Panc1 (cell line): ENCODE data around the gene CA10. TPM values are rescaled to one million over a fixed set of nuclear protein-coding genes. Genes with fewer than 3 reads are reported as not detected.

Source experiments
- ATAC-seq: fragments of 200-7000 bp; cut with Tn5 transposase; 2 replicates; pipeline ENCODE4 v1.9.1; 2020; ENCODE audit warnings: mild to moderate bottlenecking, moderate library complexity
- BruUV-seq: library from RNA; stranded (reverse); fragments of 400-500 nt; replicated peaks from 2 replicates; lab custom pipeline; 2021; lab: Mats Ljungman, UMichigan
- CTCF ChIA-PET: fragments of 300-600 bp; sonication (Branson Sonifier 250); formaldehyde crosslinking; loops from one replicate; lab custom pipeline; 2022; ENCODE audit warnings: antibody characterized with exemption; lab: Charles Lee
- POLR2A ChIA-PET: fragments of 300-600 bp; sonication (Branson Sonifier 250); formaldehyde crosslinking; loops from one replicate; lab custom pipeline; 2022; ENCODE audit warnings: antibody characterized with exemption; lab: Charles Lee
- DNase-seq: peaks from one replicate; pipeline ENCODE4 v3.0.0-alpha.2; 2010; ENCODE audit warnings: low read depth, low spot score
- H3K27ac ChIP-seq: 2 replicates; pipeline ENCODE4 v1.5.1; 2011; ENCODE audit warnings: mild to moderate bottlenecking, low read length, inconsistent platforms
- H3K27me3 ChIP-seq: fragments of 200-500 bp; sonication (Bioruptor generic); 2 replicates; pipeline ENCODE4 v1.6.0; 2014; ENCODE audit warnings: low read length, inconsistent platforms; ENCODE audit not compliant: control insufficient read depth, insufficient read depth
- H3K36me3 ChIP-seq: fragments of 200-500 bp; sonication (Bioruptor generic); 2 replicates; pipeline ENCODE4 v1.5.1; 2014; ENCODE audit warnings: inconsistent platforms, mild to moderate bottlenecking, low read length, moderate library complexity; ENCODE audit not compliant: control insufficient read depth, insufficient read depth
- H3K4me1 ChIP-seq: 2 replicates; pipeline ENCODE4 v1.5.1; 2011; ENCODE audit warnings: inconsistent platforms, mild to moderate bottlenecking, low read length, moderate library complexity; ENCODE audit not compliant: control insufficient read depth, insufficient read depth
- H3K4me3 ChIP-seq, 2 experiments: 2 replicates each; pipeline ENCODE4 v1.5.1; 2011 to 2012; ENCODE audit warnings: low read depth in 2 of 2, low read length in 2 of 2, mild to moderate bottlenecking in 2 of 2, inconsistent platforms in 1 of 2, moderate library complexity in 1 of 2
- H3K9me3 ChIP-seq: fragments of 200-500 bp; sonication (Bioruptor generic); 2 replicates; pipeline ENCODE4 v1.5.1; 2014; ENCODE audit warnings: low read depth, mild to moderate bottlenecking, inconsistent platforms, low read length, moderate library complexity; ENCODE audit not compliant: control insufficient read depth, insufficient read depth
- CTCF ChIP-seq: fragments of 450-650 bp; IDR thresholded peaks from 2 replicates; pipeline ENCODE4 v1.5.1; 2017; ENCODE audit warnings: mild to moderate bottlenecking
- POLR2AphosphoS5 ChIP-seq: IDR thresholded peaks from 2 replicates; pipeline ENCODE4 v1.6.1; 2012; ENCODE audit warnings: mild to moderate bottlenecking, low read depth, low read length, moderate library complexity
- REST ChIP-seq, 2 experiments: IDR thresholded peaks; 2 replicates each; pipeline ENCODE4 v1.6.1; 2011 to 2012; ENCODE audit warnings: low read depth in 2 of 2, control low read depth in 1 of 2, low read length in 1 of 2, mild to moderate bottlenecking in 1 of 2, moderate library complexity in 1 of 2; ENCODE audit not compliant: insufficient read depth in 1 of 2
- SIN3A ChIP-seq: IDR thresholded peaks from 2 replicates; pipeline ENCODE4 v1.6.1; 2012; ENCODE audit warnings: low read depth, mild to moderate bottlenecking, low read length, moderate library complexity, borderline replicate concordance; ENCODE audit not compliant: insufficient read depth
- TCF7L2 ChIP-seq: IDR thresholded peaks from 2 replicates; pipeline ENCODE4 v1.6.1; 2011; ENCODE audit warnings: mild to moderate bottlenecking, low read depth, low read length, inconsistent platforms
- in situ Hi-C: cut with HindIII; loops from 2 replicates; pipeline ENCODE4 v1.10.0; 2016; ENCODE audit warnings: low sequenced_read_pairs, low pct_unique_long_range_greater_than_20kb
- intact Hi-C: fragments of 100-400 bp; cut with micrococcal nuclease; formaldehyde crosslinking; loops from one replicate; pipeline ENCODE4 v1.10.0; 2022; ENCODE audit not compliant: unreplicated experiment
- total RNA-seq: library from RNA; stranded (reverse); gene quantifications from one replicate; pipeline ENCODE4 v1.2.1, GENCODE V29; 2021; ENCODE audit not compliant: unreplicated experiment

The CA10 gene
- total RNA-seq, 1 experiment from 2014 or later, result not detected

- Histone ChIP-seq H3K27me3 (peaks cover 17% of the 10 kb centered on the region), H3K9me3 (no peaks in the 10 kb centered on the region), H3K4me1 (no peaks in the 10 kb centered on the region), H3K27ac (no peak overlapping the region), H3K36me3 (no peaks in the 10 kb centered on the region), H3K4me3 (no peak overlapping the region)
- intact Hi-C loops (no loop called here), in situ Hi-C loops (no loop called here)
- BruUV-seq, result no TSS peak
- TF ChIP-seq CTCF, result no peak
- no peak for TF ChIP-seq REST (IDR thresholded peaks at IDR 0.05; ENCODE audit: insufficient read depth in 1 of 2, low read depth in 2 of 2, low read length in 1 of 2)
- no peak for TF ChIP-seq POLR2AphosphoS5
- no peak for TF ChIP-seq SIN3A
- TF ChIP-seq TCF7L2, result no peak
- POLR2A ChIA-PET, result no interaction called here
- DNase-seq (no peak), ATAC-seq (no peak)
- CTCF ChIA-PET, result no interaction called here
Measured at GRCh38 chr17:51666971-51667705, 491.4 kb downstream of the CA10 start.

GRCh38 chr17:51662204-51663056 lies 496.1 kb downstream of the CA10 start:
- POLR2A ChIA-PET, result no interaction called here
- Histone ChIP-seq H3K36me3 (no peaks in the 10 kb centered on the region), H3K27ac (no peak overlapping the region), H3K4me3 (no peak overlapping the region), H3K9me3 (no peaks in the 10 kb centered on the region), H3K4me1 (no peaks in the 10 kb centered on the region), H3K27me3 (peaks cover 26% of the 10 kb centered on the region)
- no peak for DNase-seq
- ATAC-seq, result no peak
- TF ChIP-seq REST (IDR thresholded peaks at IDR 0.05; ENCODE audit: insufficient read depth in 1 of 2, low read depth in 2 of 2, low read length in 1 of 2) (no peak), CTCF (no peak), POLR2AphosphoS5 (no peak), TCF7L2 (no peak)
- no TSS peak for BruUV-seq
- intact Hi-C loops, result no loop called here
- in situ Hi-C loops, result no loop called here
- CTCF ChIA-PET, result no interaction called here
